ENCODE results near the gene FGA. TPM values are rescaled to one million over a fixed set of nuclear protein-coding genes. Genes with fewer than 3 reads are reported as not detected.
"Not testable (repeated sequence)": the region's sequence is repeated elsewhere in the genome, so short reads cannot be mapped to it uniquely, and the experiment has no call there.

FGA gene
- polyA plus RNA-seq, 2 of the 4 experiments (the other 2 are of a cell fraction) = 10.2 to 130 TPM

DNA sequence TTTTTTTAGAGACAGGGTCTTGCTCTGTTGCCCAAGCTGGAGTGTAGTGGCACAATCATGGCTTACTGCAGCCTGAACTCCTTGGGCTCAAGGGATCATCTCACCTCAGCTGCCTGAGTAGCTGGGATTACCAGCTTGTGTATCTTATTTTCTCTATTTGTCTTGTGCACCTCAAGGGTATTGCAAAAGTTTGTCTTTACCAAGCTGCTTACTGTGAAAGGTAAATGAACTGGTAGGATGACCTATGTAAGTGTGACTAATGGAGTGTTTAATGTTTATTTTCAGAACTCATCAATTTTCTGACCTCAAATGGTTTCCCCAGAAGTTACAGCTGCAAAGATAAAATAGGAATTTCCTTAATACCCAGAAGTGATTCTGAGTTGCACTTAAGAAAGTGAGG lies 5.3 kb upstream of the FGA start (continued):
- TF ChIP-seq ZFP36 (IDR thresholded peaks at IDR 0.05; ENCODE audit: borderline replicate concordance, partially characterized antibody) (no peak), HOXA7 (CRISPR knock-in tag; IDR thresholded peaks at IDR 0.05) (no peak), NR3C1 (IDR thresholded peaks at IDR 0.05) (no peak), JUN (IDR thresholded peaks at IDR 0.05) (peak; percentile 81 to 87), MYC (IDR thresholded peaks at IDR 0.05; ENCODE audit: borderline replicate concordance, low read length) (no peak), RAD21 (conservative IDR thresholded peaks at IDR 0.05 in 1 of 2, IDR thresholded peaks at IDR 0.05 in 1 of 2) (peak; percentile 18 to 49; a peak in 2 of 5 replicates), NFE2L2 (conservative IDR thresholded peaks at IDR 0.05; ENCODE audit: low read length) (no peak), RNF2 (IDR thresholded peaks at IDR 0.05; ENCODE audit: borderline replicate concordance, low read depth) (no peak), HOXB13 (CRISPR knock-in tag; IDR thresholded peaks at IDR 0.05; ENCODE audit: low read depth) (no peak), GATA3 (IDR thresholded peaks at IDR 0.05; ENCODE audit: borderline replicate concordance) (peak; percentile 92), EP300 (IDR thresholded peaks at IDR 0.05) (peak; percentile 83 to 87; a peak in 4 of 5 replicates), ZNF302 (CRISPR knock-in tag; IDR thresholded peaks at IDR 0.05) (no peak), MAFK (IDR thresholded peaks at IDR 0.05; ENCODE audit: partially characterized antibody) (peak; percentile 10), POLR2AphosphoS2 (conservative IDR thresholded peaks at IDR 0.05; ENCODE audit: low read length) (no peak), BHLHE40 (IDR thresholded peaks at IDR 0.05; ENCODE audit: low read depth, low read length) (no peak), EHMT2 (IDR thresholded peaks at IDR 0.05; ENCODE audit: low read depth) (no peak), RARB (CRISPR knock-in tag; IDR thresholded peaks at IDR 0.05) (no peak)
- TF ChIP-seq, protein P1, sequence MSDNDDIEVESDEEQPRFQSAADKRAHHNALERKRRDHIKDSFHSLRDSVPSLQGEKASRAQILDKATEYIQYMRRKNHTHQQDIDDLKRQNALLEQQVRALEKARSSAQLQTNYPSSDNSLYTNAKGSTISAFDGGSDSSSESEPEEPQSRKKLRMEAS (IDR thresholded peaks at IDR 0.05) = peak; percentile 44; the same call in 1 of the 2 replicates
- TF ChIP-seq, protein P2, sequence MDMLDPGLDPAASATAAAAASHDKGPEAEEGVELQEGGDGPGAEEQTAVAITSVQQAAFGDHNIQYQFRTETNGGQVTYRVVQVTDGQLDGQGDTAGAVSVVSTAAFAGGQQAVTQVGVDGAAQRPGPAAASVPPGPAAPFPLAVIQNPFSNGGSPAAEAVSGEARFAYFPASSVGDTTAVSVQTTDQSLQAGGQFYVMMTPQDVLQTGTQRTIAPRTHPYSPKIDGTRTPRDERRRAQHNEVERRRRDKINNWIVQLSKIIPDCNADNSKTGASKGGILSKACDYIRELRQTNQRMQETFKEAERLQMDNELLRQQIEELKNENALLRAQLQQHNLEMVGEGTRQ (IDR thresholded peaks at IDR 0.05) = no peak
- TF ChIP-seq, protein P3, sequence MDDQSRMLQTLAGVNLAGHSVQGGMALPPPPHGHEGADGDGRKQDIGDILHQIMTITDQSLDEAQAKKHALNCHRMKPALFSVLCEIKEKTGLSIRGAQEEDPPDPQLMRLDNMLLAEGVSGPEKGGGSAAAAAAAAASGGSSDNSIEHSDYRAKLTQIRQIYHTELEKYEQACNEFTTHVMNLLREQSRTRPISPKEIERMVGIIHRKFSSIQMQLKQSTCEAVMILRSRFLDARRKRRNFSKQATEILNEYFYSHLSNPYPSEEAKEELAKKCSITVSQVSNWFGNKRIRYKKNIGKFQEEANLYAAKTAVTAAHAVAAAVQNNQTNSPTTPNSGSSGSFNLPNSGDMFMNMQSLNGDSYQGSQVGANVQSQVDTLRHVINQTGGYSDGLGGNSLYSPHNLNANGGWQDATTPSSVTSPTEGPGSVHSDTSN (IDR thresholded peaks at IDR 0.05) = 0 out of 2 replicates have a peak, but pooled peaks have one; percentile 26
- TF ChIP-seq, protein P4, sequence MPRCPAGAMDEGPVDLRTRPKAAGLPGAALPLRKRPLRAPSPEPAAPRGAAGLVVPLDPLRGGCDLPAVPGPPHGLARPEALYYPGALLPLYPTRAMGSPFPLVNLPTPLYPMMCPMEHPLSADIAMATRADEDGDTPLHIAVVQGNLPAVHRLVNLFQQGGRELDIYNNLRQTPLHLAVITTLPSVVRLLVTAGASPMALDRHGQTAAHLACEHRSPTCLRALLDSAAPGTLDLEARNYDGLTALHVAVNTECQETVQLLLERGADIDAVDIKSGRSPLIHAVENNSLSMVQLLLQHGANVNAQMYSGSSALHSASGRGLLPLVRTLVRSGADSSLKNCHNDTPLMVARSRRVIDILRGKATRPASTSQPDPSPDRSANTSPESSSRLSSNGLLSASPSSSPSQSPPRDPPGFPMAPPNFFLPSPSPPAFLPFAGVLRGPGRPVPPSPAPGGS (IDR thresholded peaks at IDR 0.05) = peak; percentile 68; the same call in 2 of the 3 replicates

DNA sequence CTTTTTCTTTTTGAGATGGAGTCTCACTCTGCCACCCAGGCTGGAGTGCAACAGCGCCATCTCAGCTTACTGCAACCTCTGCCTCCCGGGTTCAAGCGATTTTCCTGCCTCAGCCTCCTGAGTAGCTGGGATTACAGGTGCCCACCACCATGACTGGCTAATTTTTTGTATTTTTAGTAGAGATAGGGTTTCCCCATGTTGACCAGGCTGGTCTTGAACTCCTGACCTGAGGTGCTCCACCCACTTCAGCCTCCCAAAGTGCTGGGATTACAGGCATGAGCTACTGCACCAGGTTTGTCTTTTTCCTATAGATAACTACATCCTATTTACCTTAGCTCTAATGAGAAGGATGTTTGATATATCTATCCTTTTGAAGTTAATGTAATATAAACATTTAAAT lies 3.8 kb upstream of the FGA start:
- H3K4me2 ChIP-seq; H3K4me3 ChIP-seq; ATAC-seq; POLR2A ChIA-PET; H3K9me3 ChIP-seq; DNase-seq (ENCODE audit: low read depth in 1 of 2, low spot score in 1 of 2); FAIRE-seq: not testable (repeated sequence)
- Histone ChIP-seq H3K4me1 (peaks cover 79% of the 10 kb centered on the region), H3K27ac (peak overlapping the region; percentile 71; a peak in 5 of 6 replicates)
- CTCF ChIA-PET = interaction anchor here (1.4 to 3.1 kb wide), 2 partner anchors 24 to 35 kb away, joined by 4 to 12 read pairs; no protein-coding TSS in a partner anchor
- 91% methylated on average over 3 of the region's 3 CpGs for WGBS (ENCODE audit: missing lambda C conversion rate)

DNA sequence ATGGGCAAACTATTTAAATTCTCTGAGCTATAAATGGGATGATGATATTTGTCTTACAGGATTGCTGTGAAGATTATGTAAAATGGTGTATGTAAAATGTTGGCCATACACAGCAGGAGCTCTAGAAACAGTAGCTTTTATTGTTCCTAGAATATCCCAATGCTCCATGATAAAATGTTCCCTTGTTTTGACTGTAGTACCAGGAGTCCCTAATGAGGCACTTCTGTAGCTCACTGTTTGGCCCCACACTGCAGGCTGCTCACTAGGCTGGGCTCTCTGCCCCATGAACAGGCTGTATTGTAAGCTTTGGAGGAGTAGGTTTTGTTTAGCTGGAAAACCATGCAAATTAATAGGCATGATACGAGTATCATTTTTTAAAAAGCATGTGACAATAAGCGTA lies 3.3 kb upstream of the FGA start:
- POLR2A ChIA-PET = no interaction called here
- no peak overlapping the region for H3K4me3 ChIP-seq
- peaks cover 79% of the 10 kb centered on the region for H3K4me1 ChIP-seq
- H3K27ac ChIP-seq = peak overlapping the region; percentile 71; a peak in 5 of 6 replicates
- no peaks in the 10 kb centered on the region for H3K9me3 ChIP-seq
- ATAC-seq = no peak
- no peak for DNase-seq (ENCODE audit: low read depth in 1 of 2, low spot score in 1 of 2)
- 92% methylated on average over 2 of the region's 2 CpGs for WGBS (ENCODE audit: missing lambda C conversion rate)
- CTCF ChIA-PET = interaction anchor here (0.7 to 3.1 kb wide), 3 partner anchors 24 to 34 kb away, joined by 3 to 12 read pairs (median 4); no protein-coding TSS in a partner anchor
- FAIRE-seq = no peak
- H3K4me2 ChIP-seq = no peak overlapping the region
- TF ChIP-seq HOXA7 (CRISPR knock-in tag; IDR thresholded peaks at IDR 0.05) (no peak), CBX2 (IDR thresholded peaks at IDR 0.05; ENCODE audit: borderline replicate concordance, low read depth) (no peak), POLR2A (IDR thresholded peaks at IDR 0.05; ENCODE audit: low read length) (no peak), JUN (IDR thresholded peaks at IDR 0.05) (no peak), SREBF2 (IDR thresholded peaks at IDR 0.05) (no peak), NFE2L2 (conservative IDR thresholded peaks at IDR 0.05; ENCODE audit: low read length) (no peak), HEYL (CRISPR knock-in tag; IDR thresholded peaks at IDR 0.05) (no peak), PHF8 (IDR thresholded peaks at IDR 0.05; ENCODE audit: borderline replicate concordance, low read depth) (no peak), RNF2 (IDR thresholded peaks at IDR 0.05; ENCODE audit: borderline replicate concordance, low read depth) (no peak), ZSCAN20 (CRISPR knock-in tag; IDR thresholded peaks at IDR 0.05) (no peak), EP300 (IDR thresholded peaks at IDR 0.05) (no peak)
- TF ChIP-seq, protein P5, sequence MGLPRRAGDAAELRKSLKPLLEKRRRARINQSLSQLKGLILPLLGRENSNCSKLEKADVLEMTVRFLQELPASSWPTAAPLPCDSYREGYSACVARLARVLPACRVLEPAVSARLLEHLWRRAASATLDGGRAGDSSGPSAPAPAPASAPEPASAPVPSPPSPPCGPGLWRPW (IDR thresholded peaks at IDR 0.05) = no peak
- TF ChIP-seq, protein P2 (IDR thresholded peaks at IDR 0.05) = no peak
- TF ChIP-seq, protein P6, sequence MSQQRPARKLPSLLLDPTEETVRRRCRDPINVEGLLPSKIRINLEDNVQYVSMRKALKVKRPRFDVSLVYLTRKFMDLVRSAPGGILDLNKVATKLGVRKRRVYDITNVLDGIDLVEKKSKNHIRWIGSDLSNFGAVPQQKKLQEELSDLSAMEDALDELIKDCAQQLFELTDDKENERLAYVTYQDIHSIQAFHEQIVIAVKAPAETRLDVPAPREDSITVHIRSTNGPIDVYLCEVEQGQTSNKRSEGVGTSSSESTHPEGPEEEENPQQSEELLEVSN (IDR thresholded peaks at IDR 0.05; ENCODE audit: borderline replicate concordance, low read depth) = no peak
- TF ChIP-seq, protein P4 (IDR thresholded peaks at IDR 0.05) = no peak
